Brain microvascular endothelial cell (primary cell): ENCODE results near the gene CFAP70.

ENCODE experiments used
- DNase-seq: peaks from one replicate; pipeline ENCODE4 v3.0.0-alpha.2; 2020
- H3K27ac ChIP-seq: fragments of 250-450 bp; sonication (Bioruptor Pico); 2 replicates; pipeline ENCODE4 v1.5.1; 2020; ENCODE audit warnings: mild to moderate bottlenecking, moderate library complexity
- H3K27me3 ChIP-seq: fragments of 250-450 bp; sonication (Bioruptor Pico); replicated peaks from 2 replicates; pipeline ENCODE4 v1.5.1; 2020; ENCODE audit warnings: mild to moderate bottlenecking
- H3K36me3 ChIP-seq: fragments of 250-450 bp; sonication (Bioruptor Pico); replicated peaks from 2 replicates; pipeline ENCODE4 v1.5.1; 2020; ENCODE audit warnings: mild to moderate bottlenecking
- H3K4me3 ChIP-seq: 2 replicates; pipeline ENCODE4 v1.5.1; 2011; ENCODE audit warnings: low read depth, mild to moderate bottlenecking, control low read depth, low read length, moderate library complexity
- in situ Hi-C: cut with HindIII; loops from 2 replicates; pipeline ENCODE4 v1.10.0; 2017; ENCODE audit warnings: low sequenced_read_pairs, low pct_ligation_motif_present
- TF ChIP-seq, protein P1 (sequence below): IDR thresholded peaks from 2 replicates; pipeline ENCODE4 v1.5.1; 2011; ENCODE audit warnings: low read depth, mild to moderate bottlenecking, moderate library complexity, low read length, control low read depth, inconsistent platforms; ENCODE audit errors: missing control alignments

The CFAP70 gene

DNA sequence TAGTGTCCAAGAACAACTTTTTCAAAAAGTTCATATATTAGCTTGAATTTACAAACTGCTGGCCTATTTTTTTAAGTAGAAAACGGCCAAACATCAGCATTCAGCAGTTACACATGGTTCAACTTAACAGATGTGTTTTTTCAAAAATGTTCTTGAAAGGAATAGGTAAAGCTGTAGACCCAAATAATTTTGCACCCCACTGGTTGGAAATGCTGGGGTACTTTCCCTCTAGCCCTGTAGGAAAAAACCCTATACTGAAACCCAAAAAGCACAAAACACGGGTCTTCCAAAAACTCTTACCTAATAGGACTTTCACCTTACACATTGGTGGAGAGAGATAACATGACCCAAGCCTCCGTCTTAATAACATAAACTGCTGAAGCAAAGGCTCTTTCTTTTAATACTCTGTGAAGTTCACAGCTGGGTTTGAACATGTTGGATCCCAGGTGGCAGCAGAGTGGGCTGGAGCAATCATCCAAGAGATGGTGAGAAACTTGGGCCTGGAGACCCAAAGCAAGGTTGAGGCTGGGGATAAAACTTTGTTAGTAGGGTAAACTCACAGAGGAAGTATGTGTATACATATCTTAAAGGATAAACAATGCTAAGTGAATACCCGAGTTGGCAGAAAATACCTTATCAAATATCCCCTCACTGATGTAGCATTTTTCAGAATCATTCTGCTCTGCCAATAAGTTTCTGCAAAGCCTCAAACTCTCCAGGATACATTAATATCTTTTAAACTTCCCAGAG is 111.0 kb downstream of the CFAP70 start:
- peak overlapping the region; percentile 73 for H3K27ac ChIP-seq
- DNase-seq, result no peak

DNA sequence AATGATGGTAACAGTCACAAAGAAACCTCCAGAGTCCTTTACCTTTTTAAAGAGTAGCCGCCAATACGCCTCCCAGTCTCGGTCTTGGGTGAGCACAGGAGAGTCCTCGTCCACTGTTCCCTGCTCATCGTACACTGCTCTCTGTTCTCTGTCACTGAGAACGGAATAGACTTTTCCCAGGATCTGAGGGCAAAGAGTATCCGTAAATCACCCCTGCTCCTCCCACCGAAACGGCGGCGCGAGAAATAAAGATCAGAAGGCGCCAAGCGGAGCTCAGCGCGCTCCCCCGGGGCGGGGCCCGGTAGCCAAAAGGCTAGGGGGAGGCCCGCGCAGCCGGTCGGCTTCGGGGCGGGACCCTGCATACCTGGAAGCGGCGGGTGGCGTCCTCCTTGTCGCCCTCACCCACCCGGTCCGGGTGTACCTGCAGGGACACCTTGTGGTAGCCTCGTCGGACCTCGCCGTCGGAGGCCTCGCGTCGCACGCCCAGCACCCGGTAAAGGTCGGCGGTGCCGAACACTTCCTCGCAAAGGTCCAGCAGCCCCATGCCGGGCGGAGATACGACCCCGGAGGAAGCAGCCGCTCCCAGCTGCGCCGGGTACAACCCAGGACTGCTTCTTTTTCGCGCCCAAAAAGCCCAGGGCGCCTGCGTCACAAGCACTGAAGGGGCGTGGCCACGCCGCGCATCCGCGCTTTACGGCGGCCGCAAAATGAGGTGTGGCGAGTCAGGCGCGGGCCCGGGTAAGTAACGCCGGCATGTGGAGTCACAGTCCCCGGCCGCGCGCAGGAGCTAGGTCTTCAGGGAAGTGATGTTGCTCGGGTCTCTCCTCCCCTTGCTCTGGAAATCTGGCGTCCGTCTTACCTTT is 111.8 kb downstream of the CFAP70 start, which contains the start of gene DNAJC9:
Gene DNAJC9, minus strand, starts transcription at position 610 of the 863 bp plus-strand sequence. Its CDS starts 66 bp downstream, at position 544.
- Histone ChIP-seq H3K27ac (peak within 1 kb of the TSS; percentile 73), H3K27me3 (no peaks in the 10 kb centered on the region), H3K36me3 (peaks cover 13% of the 10 kb centered on the region), H3K4me3 (peak within 1 kb of the TSS; percentile 84)
- TF ChIP-seq, protein P1, sequence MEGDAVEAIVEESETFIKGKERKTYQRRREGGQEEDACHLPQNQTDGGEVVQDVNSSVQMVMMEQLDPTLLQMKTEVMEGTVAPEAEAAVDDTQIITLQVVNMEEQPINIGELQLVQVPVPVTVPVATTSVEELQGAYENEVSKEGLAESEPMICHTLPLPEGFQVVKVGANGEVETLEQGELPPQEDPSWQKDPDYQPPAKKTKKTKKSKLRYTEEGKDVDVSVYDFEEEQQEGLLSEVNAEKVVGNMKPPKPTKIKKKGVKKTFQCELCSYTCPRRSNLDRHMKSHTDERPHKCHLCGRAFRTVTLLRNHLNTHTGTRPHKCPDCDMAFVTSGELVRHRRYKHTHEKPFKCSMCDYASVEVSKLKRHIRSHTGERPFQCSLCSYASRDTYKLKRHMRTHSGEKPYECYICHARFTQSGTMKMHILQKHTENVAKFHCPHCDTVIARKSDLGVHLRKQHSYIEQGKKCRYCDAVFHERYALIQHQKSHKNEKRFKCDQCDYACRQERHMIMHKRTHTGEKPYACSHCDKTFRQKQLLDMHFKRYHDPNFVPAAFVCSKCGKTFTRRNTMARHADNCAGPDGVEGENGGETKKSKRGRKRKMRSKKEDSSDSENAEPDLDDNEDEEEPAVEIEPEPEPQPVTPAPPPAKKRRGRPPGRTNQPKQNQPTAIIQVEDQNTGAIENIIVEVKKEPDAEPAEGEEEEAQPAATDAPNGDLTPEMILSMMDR, result no peak
- peak; percentile 95 for DNase-seq
- in situ Hi-C loops, result no loop called here

More for the DNA sequence above, 111.0 kb downstream of the CFAP70 start:
- TF ChIP-seq, protein P1, result no peak
- H3K4me3 ChIP-seq, result peak overlapping the region; percentile 84
- in situ Hi-C loops, result no loop called here
- H3K27me3 ChIP-seq, result no peaks in the 10 kb centered on the region
- peaks cover 11% of the 10 kb centered on the region for H3K36me3 ChIP-seq

DNA sequence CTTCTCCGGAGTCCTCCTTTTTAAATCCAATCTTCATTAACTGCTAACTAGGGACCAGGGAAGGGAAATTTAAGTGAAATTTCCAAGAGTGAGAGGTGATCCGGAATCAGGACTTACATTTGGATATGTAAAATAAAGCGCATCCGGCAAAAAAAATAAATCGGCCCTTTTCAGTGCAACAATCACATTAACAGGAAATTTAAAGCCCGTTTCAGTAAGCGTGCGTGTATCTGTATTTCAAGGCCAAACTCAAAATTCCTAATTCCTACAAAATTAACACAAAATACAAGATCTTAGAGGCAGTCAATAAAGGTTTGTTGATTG is 112.4 kb downstream of the CFAP70 start:
- Histone ChIP-seq H3K27ac (peak overlapping the region; percentile 73), H3K4me3 (peak overlapping the region; percentile 84), H3K27me3 (no peaks in the 10 kb centered on the region), H3K36me3 (peaks cover 15% of the 10 kb centered on the region)
- TF ChIP-seq, protein P1, result no peak
- DNase-seq, result no peak
- in situ Hi-C loops, result no loop called here

DNA sequence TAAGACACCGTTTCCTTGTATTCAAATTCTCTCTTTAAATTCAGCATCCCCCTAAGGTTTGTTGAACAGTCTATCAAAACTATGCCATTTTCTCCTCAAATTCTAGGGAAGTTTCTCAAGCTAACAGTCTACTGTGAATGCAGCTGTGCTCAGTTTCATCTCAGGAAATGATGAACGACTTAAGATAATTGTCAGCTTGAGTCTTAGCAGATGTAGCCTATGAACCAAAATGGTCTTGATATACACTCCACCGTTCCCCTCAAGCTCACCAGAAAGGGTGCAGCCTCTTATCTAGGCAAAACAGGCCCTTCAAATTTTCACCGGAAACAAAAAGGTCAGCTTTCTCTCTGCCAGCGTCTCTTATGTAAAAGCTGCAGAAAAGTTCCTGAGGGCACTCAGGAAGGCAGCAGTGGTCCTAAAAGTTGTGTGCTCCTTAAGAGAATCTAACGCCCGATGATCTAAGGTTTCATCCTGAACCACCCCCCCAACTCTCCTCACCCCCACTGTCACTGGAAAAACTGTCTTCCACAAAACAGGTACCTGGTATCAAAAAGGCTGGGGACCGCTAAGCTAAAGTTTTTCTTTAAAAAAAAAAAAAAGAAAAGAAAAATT is 113.7 kb downstream of the CFAP70 start:
- no peak overlapping the region for H3K27ac ChIP-seq
- H3K36me3 ChIP-seq, result peaks cover 22% of the 10 kb centered on the region
- no peak for DNase-seq

DNA sequence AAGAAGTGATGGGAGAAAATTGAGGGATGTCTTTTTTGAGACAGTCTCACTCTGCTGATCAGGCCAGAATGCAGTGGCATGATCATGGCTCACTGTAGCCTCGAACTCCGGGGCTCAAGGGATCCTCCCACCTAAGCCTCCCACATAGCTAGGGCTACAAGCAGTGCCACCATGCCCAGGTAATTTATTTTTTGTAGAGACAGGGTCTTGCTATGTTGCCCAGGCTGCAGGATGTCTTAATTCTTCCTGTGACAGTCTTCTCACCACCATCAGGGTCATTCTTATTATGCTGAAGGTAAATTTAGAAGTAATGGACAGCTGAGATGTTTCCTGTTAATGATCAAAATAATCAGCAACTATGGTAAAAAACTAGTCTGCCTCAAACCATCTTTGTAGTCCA is 118.8 kb downstream of the CFAP70 start:
- TF ChIP-seq, protein P1, result no peak
- no peak for DNase-seq
- no peak overlapping the region for H3K4me3 ChIP-seq
- H3K36me3 ChIP-seq, result peaks cover 28% of the 10 kb centered on the region
- no peak overlapping the region for H3K27ac ChIP-seq
- in situ Hi-C loops, result no loop called here
- no peaks in the 10 kb centered on the region for H3K27me3 ChIP-seq

More for the DNA sequence above, 113.7 kb downstream of the CFAP70 start:
- Histone ChIP-seq H3K4me3 (peak overlapping the region; percentile 84), H3K27me3 (no peaks in the 10 kb centered on the region)
- in situ Hi-C loops, result no loop called here
- TF ChIP-seq, protein P1, result no peak
